Stimulated activated naive CD4-positive, alpha-beta T cell (primary cell): Measurements from ENCODE around the gene PAK4.

Experiments
- DNase-seq, 6 experiments: peaks; one replicate each; lab custom pipeline; 2025; lab: John Stamatoyannopoulos, UW

The PAK4 gene

DNA sequence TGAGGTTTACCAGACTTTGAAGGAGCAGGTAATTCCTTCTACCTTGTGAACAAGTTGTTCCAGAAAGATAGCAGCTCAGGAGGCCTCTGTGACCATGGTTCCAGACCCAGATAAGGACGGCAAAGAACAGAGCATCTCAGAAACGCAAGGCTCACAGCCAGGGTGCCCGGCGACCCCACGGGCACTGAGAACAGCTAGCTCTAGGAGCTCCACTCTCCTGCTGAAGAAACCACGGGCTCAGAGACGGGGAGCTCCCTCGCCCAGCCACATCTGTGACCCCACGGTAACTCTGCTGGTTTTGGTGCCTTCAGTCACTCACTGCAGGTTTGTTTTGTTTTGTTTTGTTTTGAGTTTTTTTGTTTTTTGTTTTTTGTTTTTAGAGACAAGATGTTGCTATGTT is 55.2 kb downstream of the PAK4 start:
- DNase-seq = no peak

DNA sequence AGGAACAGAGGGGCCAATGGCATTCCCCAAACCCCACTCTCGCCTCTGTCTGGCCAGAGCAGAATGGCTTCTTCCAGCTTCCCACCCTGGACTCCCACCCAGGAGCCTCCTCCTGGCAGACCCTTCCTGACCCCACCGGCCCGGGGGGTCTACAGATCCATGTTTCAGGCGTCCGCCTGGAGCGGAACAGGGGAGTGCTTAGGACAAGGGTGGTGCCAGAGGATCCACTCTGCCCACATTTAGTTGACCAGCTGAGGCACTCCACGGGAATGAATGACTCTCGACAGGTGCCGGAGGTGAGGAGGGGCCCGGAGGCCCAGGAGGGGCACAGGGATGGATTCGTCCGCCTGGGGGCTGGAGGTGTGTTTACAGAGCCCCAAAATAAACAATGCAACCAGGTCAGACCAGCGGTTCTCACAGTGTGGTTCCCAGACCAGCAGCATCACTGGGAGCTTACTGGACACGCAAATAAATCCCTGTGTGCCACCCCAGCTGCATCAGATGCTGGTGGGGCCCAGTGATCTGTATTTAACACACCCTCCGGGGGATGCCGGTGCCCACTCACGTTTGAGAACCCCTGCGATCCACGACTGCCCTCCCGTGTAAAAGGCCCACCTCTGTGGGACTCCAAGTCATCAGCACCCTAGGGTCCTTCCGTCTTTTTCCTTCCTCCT is 56.1 kb downstream of the PAK4 start:
- DNase-seq = no peak

DNA sequence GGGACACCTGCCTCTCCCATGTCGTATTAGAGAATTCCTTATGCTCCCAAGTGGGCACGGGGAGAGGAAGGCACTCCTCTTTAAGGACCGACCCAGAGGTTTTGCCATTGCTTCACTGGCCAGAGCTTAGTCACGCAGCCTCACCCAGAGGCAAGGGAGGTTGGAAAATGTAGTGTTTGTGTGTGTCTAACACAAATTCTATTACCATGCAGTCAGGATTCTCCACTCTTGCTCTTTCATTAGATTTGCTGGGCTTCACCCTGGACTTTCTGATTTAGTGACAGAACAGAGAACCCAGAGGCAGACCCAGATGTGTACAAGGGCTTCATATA is 56.6 kb downstream of the PAK4 start:
- no peak for DNase-seq

DNA sequence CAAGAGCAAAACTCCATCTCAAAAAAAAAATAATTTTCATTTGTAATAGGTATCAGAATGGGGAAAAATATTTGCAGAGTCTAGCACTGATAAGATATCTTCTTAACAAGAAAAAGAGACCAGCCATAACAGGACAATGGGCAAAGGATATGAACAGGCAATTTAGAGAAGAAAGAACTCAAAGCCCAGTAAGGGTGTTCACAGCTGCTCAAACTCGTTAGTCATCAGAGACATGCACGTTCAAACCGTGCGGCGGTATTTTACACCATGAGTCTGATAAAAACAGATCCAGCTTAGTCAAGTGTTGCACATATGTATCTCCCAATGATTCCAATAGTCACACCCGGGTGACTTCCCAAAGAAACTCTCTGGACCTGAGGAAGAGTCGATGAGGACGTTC is 57.5 kb downstream of the PAK4 start:
- no peak for DNase-seq

DNA sequence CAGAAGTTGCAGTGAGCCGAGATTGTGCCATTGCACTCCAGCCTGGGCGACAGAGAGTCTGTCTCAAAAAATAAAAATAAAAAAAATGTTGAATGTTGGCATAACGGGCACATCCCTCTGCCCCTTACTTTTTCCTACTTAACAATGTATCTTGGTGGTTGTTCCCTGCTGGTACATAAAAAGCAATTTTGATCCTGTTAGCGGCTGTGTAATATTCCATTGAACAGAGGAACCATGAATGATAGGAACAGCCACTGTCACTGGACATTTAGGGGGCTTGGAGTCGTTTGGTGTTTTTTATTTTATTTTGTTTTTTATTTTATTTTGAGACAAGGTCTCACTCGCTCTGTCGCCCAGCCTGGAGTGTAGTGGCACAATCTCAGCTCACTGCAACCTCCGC is 60.8 kb downstream of the PAK4 start:
- no peak for DNase-seq

DNA sequence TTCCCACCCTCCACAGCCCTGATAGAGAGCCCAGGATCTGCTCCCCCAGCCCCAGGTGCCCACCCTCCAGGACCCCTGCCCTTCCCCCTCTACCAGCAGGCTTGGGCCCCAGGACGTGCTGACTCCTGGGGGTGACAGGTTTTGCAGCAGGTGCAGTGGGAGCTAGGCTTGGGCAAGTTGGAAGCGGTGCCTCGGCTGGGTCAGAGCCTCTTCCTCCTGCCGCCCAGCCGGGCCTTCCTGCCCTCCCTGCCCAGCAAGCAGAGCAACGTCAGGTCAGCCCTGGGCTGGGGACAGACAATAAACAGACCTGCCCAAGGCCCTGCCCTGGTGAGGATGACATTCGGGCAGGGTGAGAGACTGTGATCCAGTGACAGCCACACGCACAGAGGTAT is 62.0 kb downstream of the PAK4 start:
- no peak for DNase-seq

DNA sequence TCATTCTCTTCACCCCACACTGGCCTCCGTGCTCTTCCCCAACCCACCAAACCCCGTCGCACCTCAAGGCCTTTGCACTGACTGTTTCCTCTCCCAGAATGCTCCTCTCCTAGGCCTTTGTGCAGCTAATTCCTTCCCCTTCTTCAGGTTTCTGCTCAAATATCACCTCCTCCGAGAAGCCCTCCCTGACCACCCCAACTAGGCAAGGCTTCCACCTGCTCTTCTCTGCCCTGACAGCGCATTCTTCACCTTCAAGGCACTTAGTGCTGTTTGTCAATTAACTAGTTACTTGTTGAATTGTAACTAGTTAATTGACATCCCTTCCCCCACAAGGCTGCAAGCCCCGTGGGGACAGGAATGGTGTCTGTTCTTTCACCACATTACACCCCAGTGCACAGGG is 63.4 kb downstream of the PAK4 start:
- DNase-seq = no peak

DNA sequence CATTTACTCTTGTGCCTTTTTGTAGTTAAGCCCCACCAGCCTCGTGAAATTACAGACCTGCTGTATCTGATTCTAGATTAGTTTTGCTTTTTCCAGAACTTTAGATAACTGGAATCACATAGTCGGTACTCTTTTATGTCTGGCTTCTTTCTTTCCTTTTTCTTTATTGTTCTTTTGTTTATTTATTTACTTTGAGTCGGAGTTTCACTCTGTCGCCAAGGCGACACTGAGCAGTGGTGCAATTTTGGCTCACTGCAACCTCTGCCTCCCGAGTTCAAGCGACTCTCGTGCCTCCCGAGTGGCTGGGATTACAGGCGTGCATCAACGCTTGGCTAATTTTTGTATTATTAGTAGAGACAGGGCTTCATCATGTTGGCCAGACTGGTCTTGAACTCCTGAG is 65.2 kb downstream of the PAK4 start:
- DNase-seq = no peak

DNA sequence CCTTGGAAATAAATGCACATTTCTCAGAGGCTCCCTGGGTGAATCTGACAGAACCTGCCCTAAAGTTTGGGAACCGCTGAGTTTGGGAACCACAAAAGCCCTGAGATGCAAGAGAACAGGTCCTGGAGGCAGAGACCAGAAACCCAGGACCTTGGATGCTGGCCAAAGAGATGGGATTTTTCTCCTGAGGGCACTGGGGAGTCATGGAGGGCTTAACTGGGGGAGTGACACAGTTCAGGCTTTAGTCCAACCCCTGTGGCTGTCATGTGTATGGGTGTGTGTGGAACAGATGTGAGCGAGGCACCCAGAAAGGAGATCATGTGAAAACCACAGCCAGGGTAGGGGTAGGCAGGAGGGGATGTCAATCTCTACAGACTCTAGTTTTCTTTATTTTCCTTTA is 67.3 kb downstream of the PAK4 start:
- DNase-seq = no peak

DNA sequence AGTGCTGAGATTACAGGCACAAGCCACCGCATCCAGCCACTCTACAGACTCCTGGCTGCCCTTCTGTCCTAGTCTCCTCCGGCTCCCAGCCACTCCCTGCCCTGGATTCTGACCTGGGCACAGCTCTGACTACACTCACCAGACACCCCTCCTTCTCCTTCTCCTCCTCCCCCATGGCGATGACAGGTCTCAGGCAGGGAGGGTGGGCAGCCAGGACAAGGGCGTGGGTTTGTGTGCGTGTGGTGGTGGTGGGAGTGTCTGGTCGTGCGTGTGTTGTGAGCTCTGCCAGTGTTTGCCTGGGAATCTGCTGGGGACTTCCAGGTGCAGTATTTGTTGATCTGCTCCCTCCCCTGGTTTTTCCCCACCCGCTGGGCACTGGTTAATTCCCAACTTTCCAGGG is 68.2 kb downstream of the PAK4 start:
- DNase-seq = no peak

DNA sequence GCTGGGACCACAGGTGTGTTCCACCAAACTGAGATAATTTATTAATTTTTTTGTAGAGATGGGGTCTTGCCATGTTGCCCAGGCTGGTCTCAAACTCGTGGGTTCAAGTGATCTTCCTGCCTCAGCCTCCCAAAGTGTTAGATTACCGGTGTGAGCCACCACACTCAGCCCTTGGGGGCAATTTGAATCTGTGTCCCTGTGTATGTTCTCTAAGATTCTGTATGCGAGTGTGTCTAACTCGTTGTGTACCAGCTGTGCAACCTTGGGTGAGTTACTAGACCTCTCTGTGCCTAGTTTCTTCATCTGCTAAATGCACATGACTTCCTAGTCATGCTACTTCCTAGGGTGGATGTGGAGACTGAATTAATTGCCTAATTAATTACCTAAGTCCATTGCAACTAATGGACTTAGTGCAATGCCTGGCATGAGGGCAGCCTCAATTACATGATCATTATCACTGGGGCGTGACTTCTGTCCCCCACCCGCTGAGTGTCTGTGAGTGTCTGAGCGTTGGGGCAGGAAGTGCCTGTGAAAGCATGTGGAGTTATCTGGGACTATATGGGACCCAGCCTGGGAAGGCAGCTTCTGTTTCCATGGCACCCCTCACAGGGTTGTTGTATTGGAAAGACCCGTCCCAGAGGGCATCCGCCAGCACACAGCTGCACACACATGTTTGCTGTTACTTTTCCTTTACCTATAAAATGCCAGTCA is 69.4 kb downstream of the PAK4 start:
- no peak for DNase-seq

DNA sequence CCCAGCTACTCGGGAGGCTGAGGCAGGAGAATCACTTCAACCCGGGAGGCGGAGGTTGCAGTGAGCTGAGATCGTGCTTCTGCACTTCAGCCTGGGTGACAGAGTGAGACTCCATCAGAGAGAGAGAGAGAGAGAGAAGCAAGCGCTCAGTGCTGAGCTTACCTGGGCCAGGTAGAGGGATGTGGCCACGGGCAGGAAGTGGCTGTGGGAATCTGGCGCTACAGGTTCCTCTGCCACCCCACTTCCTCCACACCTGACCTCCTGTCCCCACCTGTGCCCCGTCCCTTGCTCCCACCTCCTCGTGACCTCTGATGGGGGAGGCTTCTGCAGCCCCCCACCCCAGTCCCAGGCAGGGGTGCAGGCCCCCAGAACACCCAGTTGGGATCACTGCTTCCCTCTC is 70.2 kb downstream of the PAK4 start:
- peak in 2 of 6 experiments; percentile 15 to 16 for DNase-seq

DNA sequence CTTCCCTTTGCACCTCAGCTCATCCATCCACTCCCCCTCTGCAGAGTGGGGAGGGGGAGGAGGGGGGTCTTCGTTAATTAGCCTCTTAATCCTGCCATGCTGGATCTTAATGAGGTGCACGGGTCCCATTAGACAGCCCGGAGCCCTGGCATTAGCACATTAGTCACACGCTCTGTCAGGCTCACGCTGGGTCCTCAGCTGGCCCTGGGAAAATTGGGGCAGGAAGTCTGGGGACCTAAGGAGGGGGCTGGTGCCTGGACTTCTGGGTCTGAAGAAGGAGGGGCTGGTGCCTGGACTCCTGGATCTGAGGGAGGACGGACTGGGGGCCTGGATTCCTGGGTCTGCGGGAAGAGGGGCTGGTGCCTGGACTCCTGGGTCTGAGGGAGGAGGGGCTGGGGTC is 70.7 kb downstream of the PAK4 start:
- DNase-seq = no peak

DNA sequence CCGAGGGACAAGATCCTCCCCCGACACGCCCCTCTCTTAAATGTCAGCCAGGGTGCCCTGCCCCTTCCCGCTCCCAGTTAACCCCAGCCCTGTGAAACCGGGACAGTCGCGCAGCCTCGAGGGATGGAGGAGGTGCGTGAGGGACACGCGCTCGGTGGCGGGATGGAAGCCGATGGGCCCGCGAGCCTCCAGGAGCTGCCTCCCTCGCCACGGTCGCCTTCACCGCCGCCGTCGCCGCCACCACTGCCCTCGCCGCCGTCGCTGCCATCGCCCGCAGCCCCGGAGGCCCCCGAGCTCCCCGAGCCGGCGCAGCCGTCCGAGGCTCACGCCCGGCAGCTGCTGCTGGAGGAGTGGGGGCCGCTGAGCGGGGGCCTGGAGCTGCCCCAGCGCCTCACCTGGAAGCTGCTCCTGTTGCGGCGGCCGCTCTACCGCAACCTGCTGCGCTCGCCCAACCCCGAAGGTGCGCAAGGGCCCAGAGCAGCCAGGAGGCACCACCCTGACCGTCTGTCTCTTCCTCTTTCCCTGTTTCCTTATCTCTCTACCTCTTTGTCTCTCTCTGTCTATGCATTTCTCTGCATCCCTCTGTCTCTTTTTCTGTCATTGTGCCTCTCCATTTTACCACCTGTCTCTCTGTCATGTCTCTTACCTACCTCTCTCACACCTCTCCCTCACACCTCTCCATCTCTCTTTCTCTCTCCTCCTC is 71.4 kb downstream of the PAK4 start, which contains the start of gene NCCRP1:
Gene NCCRP1 (plus strand): TSS at position 105 of the 703 bp plus-strand sequence. CDS start 19 bp downstream, at position 124.
- DNase-seq = no peak

DNA sequence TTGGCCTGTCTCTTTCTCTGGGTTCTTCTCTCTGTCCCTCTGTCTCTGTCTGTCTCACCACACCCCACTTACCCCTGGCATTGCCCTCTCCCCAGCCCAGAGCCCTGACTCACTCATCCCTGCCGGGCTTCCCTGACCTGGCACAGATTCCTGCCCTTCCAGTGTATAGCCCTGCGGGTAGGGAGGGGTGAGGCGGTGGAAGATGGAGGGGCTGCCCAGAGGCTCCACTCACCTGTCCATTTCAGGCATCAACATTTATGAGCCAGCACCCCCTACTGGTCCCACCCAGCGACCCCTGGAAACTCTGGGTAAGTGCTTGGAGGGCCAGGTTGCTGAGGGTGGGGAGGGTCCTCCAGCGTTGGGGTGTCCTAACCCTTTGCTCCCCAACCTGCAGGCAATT is 72.2 kb downstream of the PAK4 start:
- no peak for DNase-seq

DNA sequence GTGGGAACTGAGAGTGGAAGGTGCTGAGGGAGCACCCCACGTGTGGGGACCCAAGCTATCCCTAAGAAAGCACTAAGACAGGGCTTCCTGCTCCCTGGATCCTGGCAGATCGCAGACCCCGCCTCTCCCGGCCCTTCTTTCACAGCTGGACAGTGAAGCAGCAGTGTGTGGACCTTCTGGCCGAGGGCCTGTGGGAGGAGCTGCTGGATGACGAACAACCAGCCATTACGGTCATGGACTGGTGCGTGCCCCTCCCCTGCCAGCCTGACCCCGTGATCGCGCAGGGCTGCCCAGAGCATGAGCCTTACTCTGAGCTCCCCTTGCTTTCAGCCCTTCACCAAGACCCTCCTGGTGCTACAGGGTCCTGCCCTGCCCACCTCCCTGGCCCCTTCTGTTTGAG is 73.4 kb downstream of the PAK4 start:
- no peak for DNase-seq

DNA sequence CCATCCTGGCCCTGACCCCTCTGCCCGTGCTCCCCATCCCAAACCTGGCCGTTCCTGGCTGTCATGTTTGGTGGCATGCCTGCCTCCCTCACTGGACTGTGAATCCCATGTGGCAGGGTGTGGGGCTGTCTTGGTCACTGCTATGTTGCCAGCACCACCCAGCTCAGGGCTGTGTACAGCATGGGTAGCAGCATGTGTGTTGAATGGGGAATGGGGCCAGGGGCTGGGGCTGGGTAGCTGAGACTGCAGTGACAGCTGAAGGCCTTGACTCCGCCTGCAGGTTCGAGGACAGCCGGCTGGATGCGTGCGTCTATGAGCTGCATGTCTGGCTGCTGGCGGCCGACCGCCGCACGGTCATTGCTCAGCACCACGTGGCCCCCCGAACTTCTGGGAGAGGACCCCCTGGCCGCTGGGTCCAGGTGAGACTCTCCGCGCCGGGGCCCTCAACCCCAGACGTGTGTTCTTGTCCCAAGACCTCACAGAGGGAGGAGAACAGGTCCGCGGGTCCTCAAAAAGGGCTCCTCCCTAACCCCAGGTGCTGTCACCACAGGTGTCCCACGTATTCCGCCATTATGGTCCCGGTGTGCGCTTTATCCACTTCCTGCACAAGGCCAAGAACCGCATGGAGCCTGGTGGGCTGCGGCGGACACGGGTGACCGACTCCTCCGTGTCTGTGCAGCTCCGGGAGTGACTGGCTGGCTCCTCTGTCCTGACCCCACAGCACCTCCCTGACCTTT is 74.6 kb downstream of the PAK4 start:
- no peak for DNase-seq

DNA sequence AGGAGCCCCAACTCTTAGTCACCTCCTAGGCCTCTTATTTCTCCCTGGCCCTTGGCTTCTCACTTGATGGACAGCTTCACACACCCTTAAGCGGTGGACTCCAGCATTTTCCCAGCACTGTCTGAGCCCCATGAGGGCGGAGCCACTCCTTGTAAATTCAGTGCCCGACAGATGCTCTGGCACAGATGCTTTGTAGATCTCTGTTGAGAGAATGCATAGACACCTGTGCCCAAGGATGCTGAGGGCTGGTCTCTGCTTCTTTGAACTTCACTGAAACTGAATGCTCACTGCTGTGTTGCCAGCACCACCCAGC is 75.2 kb downstream of the PAK4 start:
- DNase-seq = no peak

DNA sequence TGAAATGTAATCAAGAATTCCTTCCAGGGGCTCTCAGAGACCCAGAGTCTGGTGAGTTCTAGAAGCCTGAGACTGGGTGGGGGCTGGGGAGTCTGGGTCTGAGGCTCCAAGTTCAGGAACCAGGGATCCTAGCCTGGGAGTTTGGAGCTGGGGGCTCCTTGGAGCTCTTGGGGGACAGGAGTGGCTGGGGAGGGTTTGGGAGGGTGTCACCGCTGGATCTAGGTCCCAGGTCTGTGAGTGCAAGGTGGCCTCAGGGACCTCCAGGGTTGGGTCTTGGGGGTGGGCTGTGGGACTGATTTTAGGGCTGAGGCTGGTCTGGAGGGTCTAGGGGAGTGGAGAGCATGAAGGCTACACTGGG is 77.4 kb downstream of the PAK4 start:
- DNase-seq = no peak

DNA sequence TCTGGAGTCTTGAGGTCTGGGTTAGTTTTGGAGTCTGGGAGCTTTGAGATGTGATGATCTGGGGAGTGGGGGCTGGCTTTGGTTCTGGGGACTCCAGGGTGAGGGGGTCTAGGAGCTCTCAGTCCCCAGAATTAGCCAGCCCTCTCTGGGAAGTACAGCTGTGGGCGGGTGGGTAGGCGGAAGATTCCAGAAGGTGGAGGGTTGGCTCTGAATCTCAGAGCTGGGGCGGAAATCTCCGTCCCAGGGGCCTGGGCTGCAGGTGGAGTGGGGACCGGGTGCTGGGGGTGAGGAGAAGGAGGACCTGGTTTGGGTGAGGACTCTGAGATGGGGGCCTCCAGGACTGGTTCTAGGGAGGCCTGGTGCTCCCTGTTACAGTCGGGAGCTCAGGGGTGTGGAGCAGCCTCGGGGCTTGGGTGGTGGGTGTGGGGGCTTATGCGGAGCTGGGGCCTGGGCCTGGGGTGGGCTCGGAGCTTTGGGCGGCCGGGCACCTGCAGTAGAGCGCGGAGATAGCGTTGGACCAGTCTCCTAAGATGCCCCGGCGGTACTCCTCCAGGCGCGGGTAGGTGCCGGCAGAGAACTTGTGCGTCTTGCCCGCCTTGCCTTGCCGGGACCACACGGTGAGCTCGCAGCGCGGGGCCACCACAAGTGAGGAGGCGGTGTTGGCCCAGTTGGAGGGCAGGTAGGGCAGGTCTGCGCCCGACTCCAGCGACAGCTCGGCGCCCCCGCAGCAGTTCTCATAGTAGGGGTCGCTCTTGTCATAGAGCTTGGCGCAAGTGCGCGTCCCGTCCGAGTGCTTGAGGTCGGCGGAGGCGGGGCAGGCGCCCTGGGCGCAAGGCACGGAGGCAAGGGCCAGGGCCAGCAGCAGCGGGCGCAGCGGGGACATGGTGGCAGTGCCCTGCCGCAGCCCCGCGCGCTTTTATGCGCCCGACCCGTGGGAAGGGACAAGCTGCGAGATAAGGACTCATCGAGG is 78.1 kb downstream of the PAK4 start, which contains the start of gene SYCN:
Gene SYCN (minus strand): TSS at position 892 of the 970 bp plus-strand sequence. CDS start 9 bp downstream, at position 883.
- no peak for DNase-seq

DNA sequence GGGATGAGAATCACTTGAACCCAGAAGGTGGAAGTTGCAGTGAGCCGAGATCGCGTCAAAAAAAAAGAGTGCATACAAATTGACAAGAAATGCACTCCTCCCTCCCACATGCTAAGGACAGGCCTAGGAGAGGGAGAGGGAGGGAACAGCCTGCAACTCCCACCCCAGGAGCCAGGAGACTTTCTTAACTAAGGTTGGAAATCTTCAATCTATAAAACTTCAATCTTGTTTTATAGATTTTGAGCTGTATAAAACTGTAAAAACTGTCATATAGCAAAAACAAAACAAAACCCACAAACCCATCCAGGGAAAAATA is 79.8 kb downstream of the PAK4 start:
- DNase-seq = no peak

DNA sequence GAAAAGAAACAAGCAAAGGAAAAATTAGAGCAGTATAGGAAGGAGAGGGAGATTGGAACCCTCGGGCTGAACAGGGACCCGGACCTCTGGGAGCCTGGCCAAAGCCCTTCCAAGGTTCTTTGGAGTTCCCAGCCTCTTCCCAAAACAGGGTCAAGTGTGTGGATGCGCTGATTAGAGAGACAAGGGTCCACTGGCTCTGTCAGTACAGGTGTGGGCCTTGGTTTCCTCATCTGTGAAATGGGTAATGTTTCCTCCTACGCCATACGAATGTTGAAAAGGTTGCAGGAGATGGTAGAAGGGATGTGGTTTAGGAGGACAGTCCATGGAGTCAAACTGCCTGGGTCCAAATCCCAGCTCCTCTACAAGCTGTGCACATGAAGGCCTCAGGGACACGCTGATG is 80.5 kb downstream of the PAK4 start:
- DNase-seq = no peak
